PC-9 (cell line): Measurements from ENCODE around the gene ZNF599. TPM values are rescaled to one million over a fixed set of nuclear protein-coding genes. Genes with fewer than 3 reads are reported as not detected.

Experiments used
- BruUV-seq: library from RNA; stranded (reverse); fragments of 400-500 nt; replicated peaks from 2 replicates; lab custom pipeline; 2021; lab: Mats Ljungman, UMichigan
- CTCF ChIA-PET: fragments of 300-600 bp; sonication (Branson Sonifier 250); formaldehyde crosslinking; loops from one replicate; lab custom pipeline; 2022; ENCODE audit warnings: antibody characterized with exemption; lab: Charles Lee
- POLR2A ChIA-PET: fragments of 300-600 bp; sonication (Branson Sonifier 250); formaldehyde crosslinking; loops from one replicate; lab custom pipeline; 2022; ENCODE audit warnings: antibody characterized with exemption; ENCODE audit not compliant: unreplicated experiment; lab: Charles Lee
- DNase-seq, 2 experiments: peaks; one replicate each; pipeline versions ENCODE4 v3.0.0 to v3.0.0-alpha.2; 2015 to 2022; ENCODE audit warnings: mixed read lengths in 1 of 2
- H2AFZ ChIP-seq: fragments of 200-600 bp; sonication (generic); 2 replicates; pipeline ENCODE4 v1.8.1; 2017; ENCODE audit warnings: antibody characterized with exemption
- H3F3A ChIP-seq: fragments of 200-600 bp; sonication (generic); 2 replicates; pipeline ENCODE4 v1.8.1; 2017; ENCODE audit warnings: antibody characterized with exemption, mild to moderate bottlenecking, low read depth; ENCODE audit not compliant: insufficient read depth
- H3K27ac ChIP-seq: fragments of 200-600 bp; sonication (generic); 2 replicates; pipeline ENCODE4 v1.6.1; 2016; ENCODE audit warnings: mixed run types
- H3K27me3 ChIP-seq: fragments of 200-600 bp; sonication (generic); 2 replicates; pipeline ENCODE4 v1.6.1; 2016; ENCODE audit warnings: low read depth, mixed run types; ENCODE audit not compliant: insufficient read depth
- H3K36me3 ChIP-seq: fragments of 200-600 bp; sonication (generic); 2 replicates; pipeline ENCODE4 v1.6.1; 2016; ENCODE audit warnings: low read depth, mixed run types
- H3K4me1 ChIP-seq: fragments of 200-600 bp; sonication (generic); replicated peaks from 2 replicates; pipeline ENCODE4 v1.6.1; 2016; ENCODE audit warnings: mixed run types; ENCODE audit not compliant: insufficient read depth
- H3K4me2 ChIP-seq: fragments of 200-600 bp; sonication (generic); 2 replicates; pipeline ENCODE4 v1.6.1; 2017; ENCODE audit warnings: mixed run types
- H3K4me3 ChIP-seq: fragments of 200-600 bp; sonication (generic); 2 replicates; pipeline ENCODE4 v1.6.1; 2016; ENCODE audit warnings: mixed run types
- H3K79me2 ChIP-seq: fragments of 200-600 bp; sonication (generic); 2 replicates; pipeline ENCODE4 v1.6.1; 2017; ENCODE audit warnings: low read depth, mixed run types
- H3K9me2 ChIP-seq: fragments of 200-600 bp; sonication (generic); 2 replicates; pipeline ENCODE4 v1.8.1; 2017; ENCODE audit warnings: mild to moderate bottlenecking; ENCODE audit not compliant: insufficient read depth
- H3K9me3 ChIP-seq: fragments of 200-600 bp; sonication (generic); 2 replicates; pipeline ENCODE4 v1.8.1; 2016; ENCODE audit warnings: low read depth; ENCODE audit not compliant: insufficient read depth
- H4K20me1 ChIP-seq: fragments of 200-600 bp; sonication (generic); 2 replicates; pipeline ENCODE4 v1.8.1; 2017; ENCODE audit not compliant: insufficient read depth
- CTCF ChIP-seq: fragments of 200-600 bp; sonication (generic); conservative IDR thresholded peaks from 2 replicates; pipeline ENCODE4 v1.6.1; 2017; ENCODE audit warnings: mixed run types, antibody characterized with exemption, mild to moderate bottlenecking, moderate library complexity
- EZH2 ChIP-seq: fragments of 200-600 bp; sonication (generic); IDR thresholded peaks from 2 replicates; pipeline ENCODE4 v1.8.0; 2017; ENCODE audit warnings: antibody characterized with exemption, low read depth
- intact Hi-C: fragments of 100-400 bp; cut with micrococcal nuclease; formaldehyde crosslinking; loops from one replicate; pipeline ENCODE4 v1.10.0; 2022; ENCODE audit not compliant: unreplicated experiment
- total RNA-seq: library from RNA; stranded (reverse); gene quantifications from 2 replicates; pipeline ENCODE4 v1.2.3, GENCODE V29; 2021

The ZNF599 gene
- total RNA-seq, 1 experiment from 2014 or later, result 9.2 TPM

GRCh38 chr19:34757441-34757840, 15.6 kb downstream of the ZNF599 start:
- Histone ChIP-seq H3K9me3 (peaks cover 66% of the 10 kb centered on the region), H4K20me1 (no peaks in the 10 kb centered on the region), H3K4me3 (no peak overlapping the region), H2AFZ (no peak overlapping the region), H3K4me1 (no peaks in the 10 kb centered on the region), H3K27me3 (no peaks in the 10 kb centered on the region), H3K36me3 (no peaks in the 10 kb centered on the region), H3K9me2 (no peaks in the 10 kb centered on the region), H3K27ac (no peak overlapping the region), H3K4me2 (no peak overlapping the region), H3K79me2 (no peaks in the 10 kb centered on the region), H3F3A (no peaks in the 10 kb centered on the region)
- TF ChIP-seq CTCF (no peak), EZH2 (no peak)
- no TSS peak for BruUV-seq
- intact Hi-C loops, result no loop called here
- DNase-seq, result no peak
- POLR2A ChIA-PET, result no interaction called here
- CTCF ChIA-PET, result no interaction called here

GRCh38 chr19:34744896-34745690, 27.9 kb downstream of the ZNF599 start:
- H3K27me3 ChIP-seq, result no peaks in the 10 kb centered on the region
- no peaks in the 10 kb centered on the region for H3K4me1 ChIP-seq
- ChIA-PET CTCF (interaction anchor here (1.1 kb wide), 1 partner anchor 74 kb away, joined by 3 read pairs; no protein-coding TSS in a partner anchor), POLR2A (no interaction called here)
- H3K4me3 ChIP-seq, result no peak overlapping the region
- no peak for TF ChIP-seq EZH2
- TF ChIP-seq CTCF, result no peak
- H3K79me2 ChIP-seq, result no peaks in the 10 kb centered on the region
- H2AFZ ChIP-seq, result no peak overlapping the region
- DNase-seq, result no peak
- peaks cover 11% of the 10 kb centered on the region for H3K36me3 ChIP-seq
- no peak overlapping the region for H3K4me2 ChIP-seq
- peaks cover 16% of the 10 kb centered on the region for H3K9me3 ChIP-seq
- H4K20me1 ChIP-seq, result no peaks in the 10 kb centered on the region
- H3K27ac ChIP-seq, result no peak overlapping the region
- intact Hi-C loops, result no loop called here
- H3K9me2 ChIP-seq, result no peaks in the 10 kb centered on the region
- no TSS peak for BruUV-seq
- H3F3A ChIP-seq, result no peaks in the 10 kb centered on the region

- Histone ChIP-seq H3K9me2 (no peaks in the 10 kb centered on the region), H3K27ac (peak overlapping the region; percentile 77), H3K4me3 (peak overlapping the region; percentile 93), H2AFZ (peak overlapping the region; percentile 98), H3K4me2 (peak overlapping the region; percentile 87), H3K9me3 (peaks cover 22% of the 10 kb centered on the region), H3K36me3 (peaks cover 29% of the 10 kb centered on the region), H4K20me1 (no peaks in the 10 kb centered on the region), H3K27me3 (no peaks in the 10 kb centered on the region), H3K4me1 (peaks cover 8% of the 10 kb centered on the region), H3K79me2 (no peaks in the 10 kb centered on the region), H3F3A (peaks cover 8% of the 10 kb centered on the region; the same call in 1 of the 2 replicates)
- TF ChIP-seq EZH2 (no peak), CTCF (no peak)
- intact Hi-C loops, result loop anchor here (1.0 kb wide), 2 partner anchors 39 to 57 kb away; partner anchors contain the start of genes SCGB2B2, ZNF302 and ZNF599
- BruUV-seq, result TSS peak; percentile 63
- CTCF ChIA-PET, result no interaction called here
- POLR2A ChIA-PET, result no interaction called here
- peak in 1 of 2 experiments; percentile 73 for DNase-seq
These were observed 38.4 kb downstream of the ZNF599 start for GRCh38 chr19:34734537-34735103.
